ENCODE data around the gene CACNA2D4.
"Not testable (repeated sequence)": the region's sequence is repeated elsewhere in the genome, so short reads cannot be mapped to it uniquely, and the experiment has no call there.

The CACNA2D4 gene

DNA sequence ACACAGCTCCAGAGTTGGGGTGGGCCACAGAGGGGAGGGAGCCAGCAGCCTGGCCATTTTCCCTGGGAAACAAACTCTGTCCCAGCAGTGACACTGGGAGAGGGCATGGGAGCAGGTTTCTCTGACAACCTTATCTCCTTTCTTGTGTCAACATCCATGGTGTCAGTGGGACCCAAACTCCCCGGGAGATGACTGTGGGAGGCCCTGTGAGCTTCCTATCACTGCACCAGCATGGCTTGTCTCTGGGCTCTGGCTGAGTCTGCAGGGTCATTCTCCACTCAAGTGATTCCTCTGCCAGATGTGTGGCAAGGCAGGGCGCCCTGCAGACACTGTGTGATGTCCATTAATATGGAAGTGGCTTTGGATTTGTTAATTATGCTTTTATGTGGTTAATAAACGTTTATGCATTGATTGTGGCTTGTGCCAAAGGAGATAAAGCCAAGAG, 88.0 kb downstream of the CACNA2D4 start:
- DNase-seq, result no peak

DNA sequence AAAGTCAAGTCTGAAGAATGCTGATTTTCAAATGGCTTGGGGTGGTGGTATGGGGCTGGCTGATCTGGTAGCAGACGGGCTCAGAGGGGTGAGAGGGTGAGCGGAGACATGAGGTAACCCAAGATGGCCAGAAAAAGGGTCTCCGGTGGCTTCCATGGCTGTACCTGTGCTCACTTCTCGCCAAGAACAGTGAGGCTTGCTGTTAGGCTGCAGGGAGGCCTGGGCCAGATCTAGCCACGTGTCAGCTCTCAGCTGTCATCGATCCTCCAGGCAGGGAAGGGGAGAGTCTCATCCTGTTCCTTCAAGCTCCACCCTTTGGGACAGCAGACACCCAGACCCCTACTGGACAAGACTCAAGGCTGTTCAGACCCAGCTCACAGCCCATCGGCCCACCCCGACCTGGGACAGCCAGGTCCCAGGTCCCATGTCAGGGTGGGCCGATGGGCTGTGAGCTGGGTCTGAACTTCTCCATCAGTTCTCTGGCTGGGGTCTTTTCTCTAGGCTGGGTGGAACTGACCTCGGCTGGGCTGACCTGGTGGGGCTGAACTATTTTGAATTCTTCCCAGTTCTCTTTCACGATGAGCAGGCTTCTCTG, 89.0 kb downstream of the CACNA2D4 start:
- no peak for DNase-seq

DNA sequence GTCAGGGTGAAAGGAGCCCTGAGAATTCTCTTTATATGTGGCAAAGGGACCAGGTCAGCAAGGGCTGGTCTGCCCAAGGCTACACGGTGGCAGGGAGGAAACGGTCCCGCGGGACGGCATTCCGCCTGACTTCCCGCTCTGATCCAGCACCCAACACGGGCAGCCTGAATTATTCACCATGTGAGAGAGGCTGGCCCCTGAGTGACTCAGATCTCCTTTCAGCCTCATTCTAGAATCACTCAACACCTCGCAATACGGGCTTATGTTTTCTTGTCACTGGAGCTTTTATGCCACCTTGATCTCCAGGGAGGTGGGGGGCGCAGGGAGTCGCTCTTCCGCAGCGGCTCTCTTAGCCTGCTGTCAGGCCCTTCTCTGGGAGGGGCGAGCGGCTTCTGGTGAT, 89.6 kb downstream of the CACNA2D4 start:
- DNase-seq, result no peak

DNA sequence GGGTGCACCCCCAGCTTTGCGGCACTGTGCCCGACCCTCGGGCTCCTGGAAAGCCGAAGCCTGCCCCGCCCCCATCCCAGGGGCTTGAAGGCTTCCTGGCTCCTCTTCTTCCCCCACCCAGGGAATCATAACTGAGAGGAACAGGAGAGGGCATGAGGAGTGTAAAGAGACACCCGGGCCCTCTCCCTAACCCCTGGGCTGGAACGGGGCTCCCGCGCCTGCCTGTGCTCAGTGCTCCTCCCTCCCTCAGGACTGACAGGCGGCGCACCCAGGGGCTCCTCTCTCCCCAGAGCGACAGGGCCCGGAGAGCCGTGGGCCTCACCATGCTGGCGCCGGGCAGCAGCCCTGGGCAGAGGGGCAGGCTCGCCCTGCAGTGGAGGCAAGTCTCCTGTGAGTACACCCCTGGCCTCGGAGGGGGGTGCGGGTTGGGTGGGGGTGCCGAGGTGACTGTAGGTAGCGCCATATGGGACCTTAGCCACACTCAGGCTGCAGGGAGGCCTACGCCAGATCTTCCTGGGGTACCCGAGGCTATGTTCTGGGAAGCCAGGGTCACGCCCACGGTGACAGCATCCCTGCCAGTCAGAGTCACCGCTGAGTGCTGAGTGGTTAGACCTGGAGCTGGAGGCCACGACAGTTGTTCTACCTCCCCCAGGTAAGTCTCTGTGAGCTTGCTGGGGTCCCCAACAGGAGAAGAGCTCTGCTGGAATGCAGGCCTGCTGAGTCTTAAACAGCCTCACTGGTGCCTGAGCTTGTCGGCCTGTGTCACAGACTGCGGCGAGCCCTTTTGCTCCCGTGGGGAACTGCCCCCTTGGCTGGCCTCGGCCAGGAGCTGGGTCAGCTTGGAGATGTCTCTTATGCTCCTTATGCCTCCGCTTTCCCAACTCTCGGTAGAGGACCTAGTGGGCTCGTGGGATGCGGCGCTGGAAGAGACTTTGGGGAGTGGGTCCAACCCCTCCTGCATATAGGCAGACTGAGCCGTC, 90.3 kb downstream of the CACNA2D4 start:
- no peak for DNase-seq

DNA sequence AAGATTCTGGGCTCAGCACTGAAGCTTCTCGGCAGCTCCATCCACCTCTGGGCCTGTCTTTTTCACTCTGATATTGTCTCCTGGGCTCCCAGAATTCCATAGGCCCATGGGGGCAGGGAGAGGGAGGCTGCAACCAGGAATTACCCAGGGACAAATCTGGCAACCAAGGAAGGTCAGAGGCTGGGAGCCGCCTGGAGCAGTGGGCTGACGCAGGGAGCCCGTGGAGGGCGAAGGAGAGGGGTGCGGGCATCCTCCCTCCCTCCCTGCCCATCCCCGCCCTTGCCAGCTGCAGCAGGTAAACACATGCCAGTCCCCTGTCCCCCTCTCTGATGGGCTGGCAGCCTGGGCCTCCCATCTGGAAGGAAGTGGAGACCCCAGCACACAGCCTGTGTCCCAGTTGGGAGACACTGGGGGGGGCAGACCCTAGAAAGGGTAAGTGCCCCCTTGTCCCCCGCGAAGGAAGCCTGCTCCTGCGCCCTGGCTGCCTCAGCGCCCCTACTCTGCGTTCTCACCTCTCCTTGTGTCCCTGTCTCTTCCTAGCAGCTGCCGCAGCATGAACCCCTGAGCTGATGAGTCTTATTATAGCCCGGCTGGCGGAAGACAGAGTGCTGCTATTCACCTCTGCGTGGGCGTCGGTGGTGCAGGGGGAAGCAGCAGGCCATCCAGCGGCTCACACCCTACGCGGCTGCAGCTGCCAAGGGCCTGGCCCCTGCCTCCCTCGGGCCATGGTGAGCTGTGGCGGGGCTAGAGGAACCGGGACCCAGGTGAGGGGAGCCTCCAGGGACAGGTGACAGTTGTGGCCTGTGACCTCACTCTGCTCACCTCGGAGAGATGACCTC, 91.4 kb downstream of the CACNA2D4 start:
- DNase-seq, result no peak

DNA sequence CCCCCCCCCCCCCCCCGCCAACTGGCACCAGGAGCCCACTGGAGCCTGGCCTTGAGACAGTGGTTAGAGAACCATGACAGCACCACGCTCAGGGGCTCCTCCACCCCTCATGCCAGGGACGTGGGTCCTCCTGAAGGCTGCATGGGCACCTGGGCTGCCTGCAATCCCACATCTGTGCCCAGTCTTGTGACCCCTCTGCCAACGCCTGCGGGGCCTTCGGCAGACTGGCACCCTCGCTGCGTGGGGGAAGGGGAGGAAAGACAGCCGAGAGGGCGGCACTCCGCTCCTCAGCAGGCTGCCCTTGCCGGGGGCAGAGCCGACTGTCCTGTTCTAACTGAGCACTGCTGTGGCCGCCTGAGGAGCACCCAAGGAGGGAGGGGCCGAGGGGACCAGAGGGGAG, 92.1 kb downstream of the CACNA2D4 start:
- no peak for DNase-seq

DNA sequence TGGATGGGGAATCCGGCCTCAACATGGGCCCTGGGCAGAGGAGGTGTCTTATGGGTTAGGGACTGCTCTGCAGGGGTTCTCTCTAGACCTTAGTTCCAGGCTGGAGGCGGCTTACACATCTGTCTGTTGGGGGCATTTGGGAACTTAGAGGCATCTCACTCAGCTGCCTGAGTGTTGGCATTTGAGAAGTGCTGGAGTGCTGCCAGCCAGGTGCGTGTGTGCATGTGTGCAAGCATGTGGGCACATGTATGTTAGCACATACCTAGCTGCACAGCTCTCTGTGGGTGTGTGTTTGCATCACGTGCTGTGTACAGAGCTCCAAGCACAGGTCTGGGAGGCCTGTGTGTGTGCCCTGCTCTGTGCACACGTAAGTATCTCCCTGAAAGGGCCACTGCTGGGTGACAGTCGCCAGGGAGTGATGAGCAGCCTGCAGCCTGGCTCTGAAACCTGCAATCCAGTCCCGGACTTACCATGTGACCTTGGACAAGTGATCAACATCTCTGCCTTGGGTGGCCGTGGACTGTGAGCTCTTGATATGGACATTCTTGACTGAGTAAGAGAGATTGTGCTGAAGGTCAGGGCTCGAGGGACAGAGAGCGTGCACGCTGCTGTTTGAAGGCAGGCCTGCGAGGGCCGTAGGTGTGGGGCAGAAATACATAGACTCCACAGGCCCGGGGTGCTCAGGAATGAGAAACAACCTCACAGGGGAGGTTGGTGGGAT, 92.9 kb downstream of the CACNA2D4 start:
- DNase-seq, result no peak

DNA sequence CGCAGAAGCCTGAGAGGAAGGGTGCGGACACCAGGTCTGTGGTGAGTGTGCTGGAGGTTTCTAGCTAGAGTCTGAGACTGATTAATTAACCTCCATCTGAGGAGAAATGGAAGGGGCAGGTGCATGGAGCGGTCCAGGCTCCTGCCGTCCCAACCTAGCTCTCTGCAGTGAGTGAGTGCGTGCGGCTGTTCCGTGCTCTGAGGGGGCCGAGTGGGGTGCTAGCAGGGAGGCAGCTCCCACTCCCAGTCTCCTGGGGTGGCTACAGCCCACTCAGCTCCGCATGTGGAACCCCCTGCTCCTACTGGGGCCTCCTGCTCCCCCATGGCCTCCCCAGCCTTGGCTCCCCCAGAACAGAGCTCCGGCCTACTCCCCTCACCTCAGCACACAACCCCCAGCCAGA, 95.2 kb downstream of the CACNA2D4 start:
- no peak for DNase-seq

DNA sequence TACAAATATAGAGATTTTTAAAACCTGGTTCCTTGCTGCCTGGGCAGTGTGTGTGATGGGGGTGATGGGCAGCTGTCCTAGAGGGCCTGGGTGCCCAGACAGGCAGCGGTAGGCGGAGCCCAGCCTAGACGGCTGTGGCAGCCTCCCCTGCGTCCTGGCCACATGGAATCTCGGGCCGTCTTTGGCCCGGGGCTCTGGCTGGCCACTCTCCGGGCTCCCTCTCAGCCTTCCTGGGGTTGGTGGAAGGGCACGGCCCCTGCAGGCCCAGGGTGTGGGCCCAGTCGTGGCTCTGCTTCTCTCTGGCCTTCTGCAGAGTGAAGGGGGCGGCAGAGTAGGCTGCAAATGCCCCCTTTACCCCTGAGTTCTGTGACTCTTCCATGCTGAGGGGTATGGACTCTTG, 95.8 kb downstream of the CACNA2D4 start:
- DNase-seq, result no peak

DNA sequence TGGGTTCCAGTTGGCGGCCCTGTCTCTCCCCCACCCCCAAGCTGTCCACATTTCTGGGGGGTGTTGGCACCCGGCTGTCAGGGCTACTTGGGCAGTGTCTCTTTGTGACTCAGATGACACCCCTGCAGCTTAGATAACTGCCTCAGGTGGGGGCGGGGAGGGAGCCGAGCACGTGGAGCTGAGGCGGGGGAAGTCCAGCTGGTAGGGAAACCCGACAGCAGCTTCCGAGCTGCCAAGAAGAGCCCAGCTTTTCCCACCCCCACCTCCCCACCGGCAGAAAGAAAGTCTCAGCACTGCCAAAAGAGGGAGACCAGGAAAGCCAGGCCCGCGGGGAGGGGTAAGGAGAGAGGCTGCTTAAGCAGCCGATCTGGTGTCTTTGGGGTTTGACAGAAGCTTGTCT, 96.6 kb downstream of the CACNA2D4 start:
- no peak for DNase-seq

DNA sequence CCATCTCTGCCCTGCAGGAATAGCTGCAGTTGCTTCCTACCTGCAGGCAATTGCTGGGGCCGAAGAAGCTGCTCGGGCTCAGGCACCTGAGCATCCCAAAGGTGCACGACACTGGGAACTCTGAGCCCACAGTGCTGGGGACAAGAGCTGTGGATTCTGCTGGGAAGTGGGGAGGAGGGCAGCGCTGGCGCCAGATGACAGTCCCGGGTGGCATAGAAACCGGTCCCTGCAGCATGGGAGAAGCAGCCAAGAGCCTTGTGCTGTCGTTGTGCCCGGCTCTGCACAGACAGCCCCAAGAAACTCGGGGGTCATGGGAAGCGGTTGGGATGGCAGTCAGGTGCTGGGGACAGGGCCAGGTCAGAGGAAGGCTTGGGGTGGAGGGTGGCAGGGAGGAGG, 97.6 kb downstream of the CACNA2D4 start:
- DNase-seq, result no peak

DNA sequence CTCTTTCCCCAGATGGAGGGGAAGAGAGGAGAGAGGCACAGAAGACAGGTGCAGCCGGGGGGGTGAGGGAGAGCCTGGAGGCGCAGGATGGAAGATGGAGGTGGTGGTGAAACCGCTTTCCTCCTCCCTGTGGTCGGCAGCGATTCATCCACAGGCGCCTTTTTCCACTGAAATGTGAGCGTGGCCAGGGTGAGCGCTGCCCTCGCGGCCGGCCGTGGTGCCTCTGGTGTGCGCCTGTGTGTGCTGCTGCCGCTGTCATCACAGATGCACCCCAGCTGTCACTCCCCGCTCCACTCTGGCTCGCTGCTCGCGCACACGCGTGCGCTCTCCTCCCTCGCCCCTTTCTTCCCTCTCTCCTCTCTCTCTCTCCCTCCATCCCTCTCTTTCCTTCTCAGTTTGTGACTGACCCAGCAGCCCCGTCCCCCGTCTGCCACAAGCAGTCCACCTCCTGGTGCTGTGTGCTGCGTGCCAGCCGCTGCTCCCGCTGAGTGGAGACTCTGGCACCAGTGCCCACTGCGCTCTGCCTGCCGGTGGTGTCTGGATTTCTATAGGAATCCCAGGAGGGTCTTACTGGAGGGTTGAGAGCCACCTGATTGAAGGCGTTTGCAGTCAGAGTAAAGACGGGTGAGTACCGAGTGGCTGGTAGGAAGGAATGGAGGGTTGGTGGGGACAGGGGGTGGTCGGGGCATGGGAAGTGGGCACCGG, 98.1 kb downstream of the CACNA2D4 start, which contains the start of gene LRTM2:
Gene LRTM2 (plus strand): TSS at position 375 of the 705 bp plus-strand sequence. CDS start 7,584 bp downstream, outside the sequence.
- DNase-seq, result no peak

DNA sequence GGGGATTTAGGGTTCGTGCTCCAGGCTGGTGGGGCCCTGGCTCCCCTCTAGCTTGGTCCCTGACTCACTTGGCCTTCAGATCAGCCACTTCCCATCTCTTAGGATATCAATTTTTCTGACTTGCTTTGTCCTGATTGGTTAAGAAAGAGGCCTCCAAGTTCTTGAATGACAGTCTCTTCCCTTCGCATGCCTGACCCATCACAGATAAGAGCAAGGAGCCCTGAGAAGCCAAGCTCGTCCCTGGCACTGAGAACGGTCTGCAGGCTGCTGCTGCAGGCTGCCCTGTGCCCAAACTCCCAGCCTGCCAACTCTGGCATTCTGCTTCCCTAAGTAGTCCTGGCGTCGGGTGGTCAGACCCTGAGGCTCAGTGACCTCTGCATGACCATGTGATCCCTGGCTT, 98.9 kb downstream of the CACNA2D4 start:
- DNase-seq, result no peak

DNA sequence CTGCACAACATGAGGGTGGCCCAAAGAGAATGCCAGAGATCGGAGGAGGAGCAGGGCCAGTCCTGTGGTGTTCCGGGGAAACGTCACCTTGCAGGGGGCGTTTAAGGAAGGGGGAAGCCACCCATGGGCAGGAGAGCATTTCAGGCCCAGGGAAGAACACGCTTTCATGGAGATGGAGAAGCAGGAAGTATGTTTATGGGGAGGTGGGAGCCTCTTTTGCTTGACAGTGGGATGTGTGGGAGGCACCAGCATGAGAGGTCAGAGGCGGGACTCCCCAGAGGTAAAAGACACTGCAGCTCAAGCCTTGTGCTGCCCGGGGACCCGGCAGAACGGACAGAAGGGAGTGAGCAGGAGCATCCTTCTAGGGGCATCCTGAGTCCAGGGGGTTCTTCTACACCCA, 99.4 kb downstream of the CACNA2D4 start:
- DNase-seq, result no peak

DNA sequence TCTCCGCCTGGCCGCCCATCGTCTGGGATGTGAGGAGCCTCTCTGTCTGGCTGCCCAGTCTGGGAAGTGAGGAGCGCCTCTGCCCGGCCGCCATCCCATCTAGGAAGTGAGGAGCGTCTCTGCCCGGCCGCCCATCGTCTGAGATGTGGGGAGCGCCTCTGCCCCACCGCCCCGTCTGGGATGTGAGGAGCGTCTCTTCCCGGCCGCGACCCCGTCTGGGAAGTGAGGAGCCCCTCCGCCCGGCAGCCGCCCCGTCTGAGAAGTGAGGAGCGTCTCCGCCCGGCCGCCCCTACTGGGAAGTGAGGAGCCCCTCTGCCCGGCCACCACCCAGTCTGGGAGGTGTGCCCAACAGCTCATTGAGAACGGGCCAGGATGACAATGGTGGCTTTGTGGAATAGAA, 100.5 kb downstream of the CACNA2D4 start:
- not testable (repeated sequence) for DNase-seq

DNA sequence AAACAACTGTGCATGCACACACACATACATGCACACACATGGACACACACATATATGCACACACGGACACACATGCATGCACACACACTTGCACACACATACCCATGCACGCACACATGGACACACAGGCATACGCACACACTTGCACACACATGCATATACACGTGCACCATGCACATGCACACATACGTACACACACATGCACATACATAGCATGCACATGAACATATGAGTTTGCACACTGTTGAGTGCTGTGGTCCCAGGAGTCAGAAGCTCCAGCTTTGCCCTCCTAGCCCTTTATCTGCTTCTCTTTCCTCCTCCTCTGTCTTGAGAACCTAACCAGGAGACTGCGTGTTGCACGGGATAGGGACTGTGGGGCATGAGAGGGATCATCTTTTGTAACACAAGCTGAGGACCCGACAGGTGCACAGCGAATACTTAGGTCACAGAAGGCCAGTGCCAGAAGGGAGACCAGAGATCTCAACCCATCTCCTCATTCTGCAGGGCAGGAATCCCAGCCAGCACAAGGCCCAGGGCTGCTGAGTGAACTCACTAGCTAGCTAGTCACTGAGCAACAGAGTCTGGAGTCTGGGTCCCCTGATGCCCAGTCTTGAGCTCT, 101.6 kb downstream of the CACNA2D4 start:
- no peak for DNase-seq

DNA sequence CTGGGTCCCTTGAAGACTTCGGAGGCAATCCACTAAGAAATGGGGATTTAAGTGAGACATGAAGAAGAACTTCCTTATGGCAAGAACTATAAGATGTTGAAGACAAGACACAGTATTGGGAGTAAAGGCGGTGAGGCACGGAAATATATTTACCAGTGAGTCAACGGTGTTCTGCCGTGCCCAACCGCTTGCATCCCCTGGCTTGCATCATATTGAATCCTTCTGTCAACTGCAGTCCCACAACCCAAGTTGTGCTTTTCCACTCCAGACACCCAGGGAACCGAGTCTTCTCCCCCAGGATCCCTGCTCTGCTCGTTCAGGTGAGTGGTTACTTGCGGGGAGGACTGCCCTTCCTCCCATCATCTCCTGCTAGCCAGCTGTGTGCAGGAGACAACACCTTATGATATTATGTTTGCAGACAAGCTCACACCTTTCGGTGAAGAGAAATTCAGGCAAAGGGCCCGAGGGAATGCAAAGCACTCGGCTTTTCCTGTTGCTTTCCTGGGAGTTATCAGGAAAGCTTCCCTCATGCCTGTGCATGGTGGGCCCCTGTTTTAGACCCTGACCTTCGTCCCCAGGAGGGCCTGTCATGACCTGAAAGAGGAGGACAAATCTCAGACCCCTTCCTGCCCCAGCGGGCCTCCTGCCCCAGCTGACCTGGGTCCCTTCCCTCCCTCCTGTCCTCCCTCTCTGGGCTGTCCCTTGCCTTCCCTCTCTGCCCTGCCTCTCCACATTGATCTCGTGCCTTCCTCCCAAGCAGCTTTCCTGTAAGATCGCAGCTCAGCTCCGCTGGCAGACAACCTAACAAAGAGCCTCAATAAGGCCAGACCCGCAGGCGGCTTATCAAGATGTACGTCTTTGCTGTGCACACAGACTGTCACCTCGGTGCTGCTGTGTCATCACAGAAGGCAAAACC, 102.4 kb downstream of the CACNA2D4 start:
- no peak for DNase-seq

DNA sequence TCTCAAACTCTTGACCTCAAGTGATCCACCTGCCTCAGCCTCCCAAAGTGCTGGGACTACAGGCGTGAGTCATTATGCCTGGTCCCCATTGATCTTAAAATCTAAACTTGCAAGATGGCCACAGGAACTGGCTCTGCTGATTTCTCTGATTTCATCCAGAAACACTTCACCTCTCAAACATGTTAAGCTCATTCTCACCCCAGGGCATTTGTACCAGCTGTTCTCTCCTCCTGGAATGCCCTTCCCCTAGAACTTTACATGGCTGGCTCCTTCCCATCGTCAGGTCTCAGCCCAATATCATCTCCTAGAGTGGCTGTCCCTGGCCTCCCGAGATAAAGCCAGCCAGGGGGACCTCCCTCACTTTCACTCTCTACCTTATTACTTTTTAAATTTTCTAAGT, 103.3 kb downstream of the CACNA2D4 start:
- DNase-seq, result no peak

DNA sequence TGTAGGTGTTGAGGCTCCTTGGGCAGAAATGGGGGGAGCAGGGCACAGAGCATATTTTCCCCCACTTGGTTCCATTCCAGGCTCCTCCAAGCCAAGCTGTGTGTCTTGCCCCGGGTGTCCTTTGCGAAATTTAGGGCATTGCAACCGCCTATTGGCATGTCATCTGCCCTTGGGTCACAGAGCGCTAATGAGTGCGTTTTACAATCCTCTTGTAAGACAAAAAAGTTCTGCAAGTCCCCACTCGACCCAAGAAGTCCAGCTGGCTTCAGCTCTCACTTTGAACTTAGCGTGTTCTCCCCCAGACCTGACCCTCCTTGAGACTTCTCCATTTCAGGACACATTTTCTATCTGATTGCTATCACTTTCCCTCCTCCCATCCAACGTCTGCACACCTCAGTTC, 104.2 kb downstream of the CACNA2D4 start:
- DNase-seq, result no peak

DNA sequence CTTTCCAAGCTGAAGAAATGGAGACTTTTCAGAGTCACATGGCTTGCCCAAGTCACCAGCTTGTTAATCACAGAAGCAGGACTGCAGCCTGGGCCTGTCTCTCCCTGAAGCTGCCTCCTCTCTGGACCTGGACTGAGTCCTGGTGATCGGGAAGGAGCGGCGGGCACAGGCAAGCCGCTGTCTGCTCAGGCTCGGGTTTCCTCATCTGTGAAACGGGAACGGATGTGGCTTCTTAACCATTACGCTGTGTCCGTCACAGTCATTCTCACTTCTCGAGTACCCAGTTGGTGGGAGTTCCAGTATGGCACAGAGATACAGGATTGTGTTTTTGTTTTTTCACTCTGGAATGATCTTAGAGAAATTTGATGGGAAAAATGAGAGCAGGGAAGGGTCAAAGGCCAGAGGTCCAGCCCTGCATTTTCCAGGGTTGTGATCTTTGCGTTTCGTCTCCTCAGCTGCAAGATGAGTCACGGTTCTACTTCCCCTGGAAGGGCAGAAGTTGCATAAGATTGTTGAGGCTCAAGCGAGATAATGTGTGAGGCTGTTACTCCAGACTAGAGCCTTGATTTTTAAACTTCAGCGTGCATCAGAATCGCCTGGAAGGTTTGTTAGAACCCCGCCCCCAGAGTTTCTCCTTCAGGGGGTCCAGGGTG, 105.7 kb downstream of the CACNA2D4 start:
- DNase-seq, result no peak

Measured in 8988T (cell line).